ENCODE data around the gene FOXE3. TPM values are rescaled to one million over a fixed set of nuclear protein-coding genes. Genes with fewer than 3 reads are reported as not detected.

FOXE3 gene
- total RNA-seq = not detected in 2 replicates

DNA sequence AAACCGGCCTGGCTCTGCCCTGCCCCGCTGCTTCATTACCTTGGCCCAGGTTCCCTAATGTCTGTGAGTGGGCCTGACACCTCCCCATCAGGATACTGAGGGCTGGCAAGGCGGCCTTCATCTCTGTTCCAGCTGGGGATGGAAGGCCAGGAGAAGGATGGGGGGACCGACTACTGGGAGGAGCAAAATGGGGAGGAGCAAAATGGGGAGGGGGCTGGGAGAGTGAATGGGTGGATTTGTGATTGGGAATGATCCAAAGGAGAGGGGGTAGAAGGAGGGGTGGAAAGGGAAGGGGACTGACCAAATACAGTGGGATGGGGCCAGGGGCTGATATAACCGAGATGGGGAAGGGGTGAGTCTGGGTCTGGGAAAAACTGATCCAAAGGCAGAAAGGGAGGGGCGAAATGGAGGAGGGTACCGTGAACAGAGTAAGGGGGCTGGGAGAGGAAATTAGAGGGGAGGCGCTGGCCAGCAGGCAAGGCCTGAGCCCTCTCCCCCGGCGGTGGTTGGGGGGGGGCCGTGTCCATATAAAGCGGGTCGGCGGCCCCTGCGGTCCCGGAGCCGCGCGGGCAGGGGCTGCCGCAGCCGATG, at the start of gene FOXE3:
Gene FOXE3 (plus strand): TSS at position 558 of the 591 bp plus-strand sequence. CDS start 31 bp downstream, at position 589.

DNA sequence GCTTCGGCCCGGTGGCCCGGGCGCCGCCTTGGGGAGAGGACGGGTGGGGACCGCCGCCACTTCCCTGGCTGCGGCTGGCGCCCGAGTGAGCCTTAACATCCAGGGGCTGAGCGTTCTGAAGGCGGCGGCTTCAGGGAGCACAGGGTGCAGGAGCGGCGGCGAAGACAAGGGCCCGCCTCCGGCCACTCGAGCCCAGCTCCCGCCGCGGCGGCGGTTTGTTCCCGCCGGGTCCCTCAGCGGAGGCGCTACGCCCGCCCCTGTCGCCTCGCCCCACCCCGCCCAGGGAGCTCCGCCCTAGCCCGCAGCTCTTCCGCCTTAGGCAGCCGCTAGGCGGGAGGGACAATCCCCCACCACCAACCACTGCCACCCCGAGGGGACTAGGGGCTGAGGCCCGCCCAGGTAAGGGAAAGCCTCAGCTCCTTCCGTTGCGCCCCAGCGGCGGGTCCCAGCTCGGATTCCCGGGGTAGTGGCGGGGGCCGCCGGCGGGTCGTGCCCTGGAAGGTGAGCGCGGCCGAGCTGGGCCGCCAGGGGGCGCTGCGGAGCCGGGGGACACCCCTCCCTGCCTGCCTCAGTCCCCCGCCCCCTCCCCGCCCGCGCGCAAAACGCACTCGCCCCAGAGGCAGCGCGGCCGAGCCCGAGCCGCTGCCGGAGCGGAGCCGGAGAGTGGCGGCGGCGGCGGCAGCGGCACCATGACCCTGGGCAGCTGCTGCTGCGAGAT, 21.5 kb downstream of the FOXE3 start, which contains the start of gene FOXD2:
Gene FOXD2 (plus strand): TSS at position 598 of the 718 bp plus-strand sequence. CDS start 92 bp downstream, at position 690.

Other genes starting within 250 kb of the FOXE3 start
- gene PDZK1IP1, start 226.2 kb upstream of the FOXE3 start, total RNA-seq = 0.26 TPM in 1 of 2 replicates, not detected in the other
- gene TAL1, start 184.1 kb upstream of the FOXE3 start, total RNA-seq = 0.22 TPM in 1 of 2 replicates, not detected in the other
- 11.1 and 12.9 TPM in 2 replicates for gene STIL, start 102.1 kb upstream of the FOXE3 start, total RNA-seq
- gene CMPK1, start 82.5 kb upstream of the FOXE3 start, total RNA-seq = 162 and 183 TPM in 2 replicates
- gene FOXD2, start 21.8 kb downstream of the FOXE3 start, total RNA-seq = 3.5 and 4.4 TPM in 2 replicates